ENCODE measurements around the gene IQUB. TPM values are rescaled to one million over a fixed set of nuclear protein-coding genes. Genes with fewer than 3 reads are reported as not detected.
"Not testable (repeated sequence)": the region's sequence is repeated elsewhere in the genome, so short reads cannot be mapped to it uniquely, and the experiment has no call there.

Gene IQUB
- total RNA-seq, 1 donor from 2014 or later, result 0.52 TPM

DNA sequence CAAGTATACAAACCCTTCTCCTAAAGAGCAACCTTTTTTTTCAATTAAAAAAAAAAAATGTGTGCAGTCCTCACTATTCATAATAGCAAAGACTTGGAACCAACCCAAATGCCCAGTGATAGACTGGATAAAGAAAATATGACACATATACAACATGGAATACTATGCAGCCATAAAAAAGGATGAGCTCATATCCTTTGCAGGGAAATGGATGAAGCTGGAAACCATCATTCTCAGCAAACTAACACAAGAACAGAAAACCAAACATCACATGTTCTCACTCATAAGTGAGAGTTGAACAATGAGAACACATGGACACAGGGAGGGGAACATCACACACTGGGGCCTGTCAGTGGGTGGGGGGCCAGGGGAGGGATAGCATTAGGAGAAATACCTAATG lies 17.7 kb upstream of the IQUB start:
- H3K27ac ChIP-seq (ENCODE audit: low read depth, low read length); H3K9me3 ChIP-seq (ENCODE audit: control insufficient read depth in 3 of 3, low read length in 3 of 3); H3K4me3 ChIP-seq (ENCODE audit: low read length in 3 of 3); H3K27me3 ChIP-seq (ENCODE audit: control insufficient read depth in 3 of 3, insufficient read depth in 3 of 3, low read length in 3 of 3); H3K9ac ChIP-seq (ENCODE audit: low read depth in 1 of 3, low read length in 3 of 3): not testable (repeated sequence)
- H3K36me3 ChIP-seq (ENCODE audit: control insufficient read depth in 3 of 3, insufficient read depth in 3 of 3, low read length in 3 of 3), result peaks cover 3 to 26% (median 24%) of the 10 kb centered on the region in 3 donors
- H3K4me1 ChIP-seq (ENCODE audit: control insufficient read depth in 3 of 3, insufficient read depth in 3 of 3, low read length in 3 of 3), result peaks cover 4 to 28% (median 18%) of the 10 kb centered on the region in 3 donors

DNA sequence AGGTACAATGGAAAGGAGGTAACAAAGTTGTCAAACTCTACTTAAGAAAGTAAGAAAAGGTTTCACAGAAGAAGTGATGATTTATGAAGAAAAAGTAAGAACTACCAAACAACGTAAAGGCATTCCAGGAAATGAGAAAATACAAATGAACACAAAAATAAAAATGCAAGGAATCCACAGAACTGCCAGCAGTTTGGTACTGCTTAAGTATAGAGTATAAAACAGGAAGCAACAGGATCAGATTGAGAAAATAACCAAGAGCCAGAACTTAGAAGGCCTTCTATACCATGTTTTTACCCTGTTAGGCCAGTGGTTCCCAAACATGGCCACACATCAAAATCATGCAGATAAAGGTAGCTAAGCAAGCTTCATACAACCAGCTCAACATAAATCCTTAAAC lies 14.0 kb upstream of the IQUB start:
- no peak overlapping the region for H3K9ac ChIP-seq (ENCODE audit: low read depth in 1 of 3, low read length in 3 of 3)
- H3K4me1 ChIP-seq (ENCODE audit: control insufficient read depth in 3 of 3, insufficient read depth in 3 of 3, low read length in 3 of 3), result peaks cover 0 to 4% (median 2%) of the 10 kb centered on the region in 3 donors
- H3K36me3 ChIP-seq (ENCODE audit: control insufficient read depth in 3 of 3, insufficient read depth in 3 of 3, low read length in 3 of 3), result peaks cover 3 to 21% (median 18%) of the 10 kb centered on the region in 3 donors
- no peaks in the 10 kb centered on the region for H3K9me3 ChIP-seq (ENCODE audit: control insufficient read depth in 3 of 3, low read length in 3 of 3)
- H3K4me3 ChIP-seq (ENCODE audit: low read length in 3 of 3), result no peak overlapping the region
- H3K27me3 ChIP-seq (ENCODE audit: control insufficient read depth in 3 of 3, insufficient read depth in 3 of 3, low read length in 3 of 3), result no peaks in the 10 kb centered on the region
- no peak overlapping the region for H3K27ac ChIP-seq (ENCODE audit: low read depth, low read length)

DNA sequence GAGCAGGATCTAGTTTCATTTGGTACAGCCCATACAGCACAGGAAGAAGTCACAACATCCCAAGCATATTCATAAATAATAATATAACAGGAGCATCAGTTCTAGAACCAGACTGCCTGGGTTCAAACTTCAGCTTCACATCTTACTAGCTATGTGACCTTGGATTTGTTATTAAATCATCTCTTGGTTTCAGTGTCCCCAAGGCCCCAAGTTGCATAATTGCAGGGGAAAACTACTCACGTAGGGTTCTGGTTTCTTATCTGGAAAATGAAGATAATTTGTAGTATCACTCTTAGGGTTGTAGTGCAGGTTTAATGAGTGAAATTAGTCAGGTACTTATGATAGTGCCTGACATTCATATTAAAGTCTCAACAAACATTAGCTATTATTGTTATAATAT lies 5.5 kb upstream of the IQUB start:
- no peaks in the 10 kb centered on the region for H3K9me3 ChIP-seq (ENCODE audit: control insufficient read depth in 3 of 3, low read length in 3 of 3)
- peaks cover 0 to 2% (median 0%) of the 10 kb centered on the region in 3 donors for H3K4me1 ChIP-seq (ENCODE audit: control insufficient read depth in 3 of 3, insufficient read depth in 3 of 3, low read length in 3 of 3)
- H3K36me3 ChIP-seq (ENCODE audit: control insufficient read depth in 3 of 3, insufficient read depth in 3 of 3, low read length in 3 of 3), result peaks cover 0 to 3% (median 2%) of the 10 kb centered on the region in 3 donors
- no peak overlapping the region for H3K27ac ChIP-seq (ENCODE audit: low read depth, low read length)
- H3K9ac ChIP-seq (ENCODE audit: low read depth in 1 of 3, low read length in 3 of 3), result no peak overlapping the region
- no peaks in the 10 kb centered on the region for H3K27me3 ChIP-seq (ENCODE audit: control insufficient read depth in 3 of 3, insufficient read depth in 3 of 3, low read length in 3 of 3)
- H3K4me3 ChIP-seq (ENCODE audit: low read length in 3 of 3), result no peak overlapping the region

DNA sequence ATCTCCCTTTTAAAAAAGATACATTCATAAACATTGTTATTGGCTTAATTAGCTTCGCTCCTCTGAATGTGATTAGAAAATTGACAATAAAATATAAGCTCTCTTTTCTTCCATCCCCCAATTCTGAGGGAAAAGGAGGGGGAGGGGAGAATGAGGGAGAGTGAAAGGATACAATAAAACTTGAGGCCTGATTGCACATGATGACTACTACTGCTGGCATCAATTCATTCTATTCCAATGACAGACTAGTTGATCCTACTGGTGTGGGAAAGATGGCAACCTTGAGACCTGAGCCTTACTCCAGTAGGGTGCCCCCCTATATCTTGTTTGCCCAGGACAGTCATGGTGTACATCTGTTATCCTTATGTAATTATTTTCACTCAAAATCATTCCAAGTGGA lies 4.5 kb upstream of the IQUB start:
- no peak overlapping the region for H3K27ac ChIP-seq (ENCODE audit: low read depth, low read length)
- H3K4me3 ChIP-seq (ENCODE audit: low read length in 3 of 3), result no peak overlapping the region
- no peaks in the 10 kb centered on the region for H3K9me3 ChIP-seq (ENCODE audit: control insufficient read depth in 3 of 3, low read length in 3 of 3)
- H3K36me3 ChIP-seq (ENCODE audit: control insufficient read depth in 3 of 3, insufficient read depth in 3 of 3, low read length in 3 of 3), result peaks cover 0 to 3% (median 2%) of the 10 kb centered on the region in 3 donors
- peaks cover 4 to 6% (median 5%) of the 10 kb centered on the region in 3 donors for H3K4me1 ChIP-seq (ENCODE audit: control insufficient read depth in 3 of 3, insufficient read depth in 3 of 3, low read length in 3 of 3)
- no peaks in the 10 kb centered on the region for H3K27me3 ChIP-seq (ENCODE audit: control insufficient read depth in 3 of 3, insufficient read depth in 3 of 3, low read length in 3 of 3)
- no peak overlapping the region for H3K9ac ChIP-seq (ENCODE audit: low read depth in 1 of 3, low read length in 3 of 3)

DNA sequence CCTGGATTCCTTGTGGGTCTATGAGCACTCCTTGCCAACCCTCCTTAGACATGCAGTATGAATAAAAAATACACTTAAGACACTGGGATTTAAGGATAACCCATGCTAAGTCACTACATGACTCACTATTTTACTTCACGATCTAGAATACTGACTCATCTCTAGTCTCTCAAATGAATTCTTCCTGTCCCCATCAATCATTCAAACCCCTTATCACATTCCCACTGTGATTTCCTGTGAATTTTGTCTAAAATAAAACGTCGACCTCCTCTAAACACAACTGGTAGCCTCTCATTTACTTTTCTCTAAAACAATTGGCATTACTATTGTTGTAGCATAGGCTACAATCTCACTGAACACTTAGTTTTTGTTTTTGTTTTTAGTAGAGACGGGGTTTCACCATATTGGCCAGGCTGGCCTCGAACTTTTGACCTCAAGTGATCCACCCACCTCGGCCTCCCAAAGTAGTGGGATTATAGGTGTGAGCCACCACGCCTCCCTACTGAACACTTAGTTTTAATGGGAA lies 3.9 kb upstream of the IQUB start:
- Histone ChIP-seq H3K4me1 (ENCODE audit: control insufficient read depth in 3 of 3, insufficient read depth in 3 of 3, low read length in 3 of 3) (peaks cover 7 to 9% (median 7%) of the 10 kb centered on the region in 3 donors), H3K4me3 (ENCODE audit: low read length in 3 of 3) (no peak overlapping the region), H3K27ac (ENCODE audit: low read depth, low read length) (no peak overlapping the region), H3K9ac (ENCODE audit: low read depth in 1 of 3, low read length in 3 of 3) (no peak overlapping the region), H3K36me3 (ENCODE audit: control insufficient read depth in 3 of 3, insufficient read depth in 3 of 3, low read length in 3 of 3) (peaks cover 0 to 2% (median 2%) of the 10 kb centered on the region in 3 donors), H3K9me3 (ENCODE audit: control insufficient read depth in 3 of 3, low read length in 3 of 3) (no peaks in the 10 kb centered on the region), H3K27me3 (ENCODE audit: control insufficient read depth in 3 of 3, insufficient read depth in 3 of 3, low read length in 3 of 3) (no peaks in the 10 kb centered on the region)

DNA sequence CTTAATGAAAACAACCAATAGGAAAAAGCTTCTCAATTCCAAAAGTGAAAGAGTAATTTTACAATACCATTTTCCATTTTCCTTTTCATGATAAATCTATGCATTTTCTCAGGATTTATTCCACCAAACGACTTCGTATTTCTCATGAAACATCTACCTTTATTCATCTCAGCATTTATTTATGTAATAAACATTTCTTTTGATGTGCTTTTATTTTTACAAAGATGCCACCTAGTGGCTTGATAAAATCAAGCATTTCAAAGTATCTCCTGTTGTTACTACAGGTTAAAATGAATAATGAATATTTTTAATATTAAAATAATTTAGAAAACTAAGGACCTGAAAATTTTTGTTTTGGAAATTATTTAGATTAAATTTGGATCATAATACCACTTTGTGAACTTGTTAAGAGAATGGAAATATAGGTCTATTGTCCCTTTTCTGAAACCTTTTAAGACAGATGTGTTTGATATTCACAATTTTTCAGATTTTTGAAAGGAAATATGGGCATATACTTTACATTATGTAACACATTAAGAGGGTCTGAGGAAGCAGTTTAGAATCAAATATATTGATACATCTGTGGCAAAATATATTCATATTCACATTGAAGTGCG lies 2.7 kb upstream of the IQUB start:
- H3K27me3 ChIP-seq (ENCODE audit: control insufficient read depth in 3 of 3, insufficient read depth in 3 of 3, low read length in 3 of 3), result no peaks in the 10 kb centered on the region
- H3K4me3 ChIP-seq (ENCODE audit: low read length in 3 of 3), result no peak overlapping the region
- H3K4me1 ChIP-seq (ENCODE audit: control insufficient read depth in 3 of 3, insufficient read depth in 3 of 3, low read length in 3 of 3), result peaks cover 5 to 10% (median 9%) of the 10 kb centered on the region in 3 donors
- H3K9ac ChIP-seq (ENCODE audit: low read depth in 1 of 3, low read length in 3 of 3), result no peak overlapping the region
- H3K27ac ChIP-seq (ENCODE audit: low read depth, low read length), result no peak overlapping the region
- H3K9me3 ChIP-seq (ENCODE audit: control insufficient read depth in 3 of 3, low read length in 3 of 3), result no peaks in the 10 kb centered on the region
- peaks cover 0 to 2% (median 0%) of the 10 kb centered on the region in 3 donors for H3K36me3 ChIP-seq (ENCODE audit: control insufficient read depth in 3 of 3, insufficient read depth in 3 of 3, low read length in 3 of 3)

DNA sequence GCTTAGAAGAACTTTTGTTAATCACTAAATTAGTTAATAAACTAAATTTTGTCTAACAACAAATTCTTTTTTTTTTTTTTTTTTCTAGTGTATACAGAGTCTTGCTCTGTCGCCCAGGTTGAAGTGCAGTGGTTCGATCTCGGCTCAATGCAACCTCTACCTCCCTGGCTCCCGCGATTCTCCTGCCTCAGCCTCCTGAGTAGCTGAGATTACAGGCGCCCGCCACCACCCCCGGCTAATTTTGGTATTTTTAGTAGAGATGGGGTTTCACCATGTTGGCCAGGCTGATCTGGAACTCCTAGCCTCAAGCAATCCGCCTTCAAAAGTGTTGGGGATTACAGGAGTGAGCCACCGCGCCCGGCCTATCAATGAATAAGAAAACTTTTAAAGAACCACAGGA lies 1.1 kb upstream of the IQUB start:
- H3K36me3 ChIP-seq (ENCODE audit: control insufficient read depth in 3 of 3, insufficient read depth in 3 of 3, low read length in 3 of 3), result no peaks in the 10 kb centered on the region
- H3K9me3 ChIP-seq (ENCODE audit: control insufficient read depth in 3 of 3, low read length in 3 of 3), result no peaks in the 10 kb centered on the region
- no peak overlapping the region for H3K9ac ChIP-seq (ENCODE audit: low read depth in 1 of 3, low read length in 3 of 3)
- peaks cover 5 to 10% (median 9%) of the 10 kb centered on the region in 3 donors for H3K4me1 ChIP-seq (ENCODE audit: control insufficient read depth in 3 of 3, insufficient read depth in 3 of 3, low read length in 3 of 3)
- no peaks in the 10 kb centered on the region for H3K27me3 ChIP-seq (ENCODE audit: control insufficient read depth in 3 of 3, insufficient read depth in 3 of 3, low read length in 3 of 3)
- H3K4me3 ChIP-seq (ENCODE audit: low read length in 3 of 3), result peak overlapping the region; percentile 69 to 77 (median 74)
- H3K27ac ChIP-seq (ENCODE audit: low read depth, low read length), result peak overlapping the region; percentile 88

DNA sequence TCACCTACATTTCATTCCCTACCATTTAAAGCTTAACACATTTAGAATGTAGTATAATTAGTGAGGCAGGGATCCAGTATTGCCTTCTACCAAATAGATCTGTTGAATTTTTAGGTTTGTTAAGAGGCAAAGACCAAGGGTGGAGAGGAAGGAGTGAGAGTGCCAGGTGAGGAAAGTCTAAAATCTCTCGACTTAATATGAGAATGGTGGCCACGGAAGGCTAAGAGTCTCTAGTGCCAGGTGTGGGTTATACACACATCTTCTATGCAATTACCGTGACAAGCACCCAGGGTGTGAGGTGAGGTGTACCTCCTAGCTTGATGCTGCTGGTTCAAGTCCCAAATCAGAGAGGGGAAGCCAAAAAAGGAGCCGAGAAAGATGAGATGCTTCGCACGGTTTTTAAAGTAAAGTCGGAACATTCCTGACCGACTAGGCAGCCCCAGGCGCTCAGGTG lies 439 bp downstream of the IQUB start:
- peak overlapping the region; percentile 28 for H3K27ac ChIP-seq (ENCODE audit: low read depth, low read length)
- peak overlapping the region; percentile 76 to 87 (median 78) for H3K4me3 ChIP-seq (ENCODE audit: low read length in 3 of 3)
- H3K9ac ChIP-seq (ENCODE audit: low read depth in 1 of 3, low read length in 3 of 3), result peak overlapping the region; percentile 69 to 71 (median 70)
- H3K4me1 ChIP-seq (ENCODE audit: control insufficient read depth in 3 of 3, insufficient read depth in 3 of 3, low read length in 3 of 3), result peaks cover 5 to 10% (median 9%) of the 10 kb centered on the region in 3 donors
- H3K9me3 ChIP-seq (ENCODE audit: control insufficient read depth in 3 of 3, low read length in 3 of 3), result no peaks in the 10 kb centered on the region
- H3K27me3 ChIP-seq (ENCODE audit: control insufficient read depth in 3 of 3, insufficient read depth in 3 of 3, low read length in 3 of 3), result no peaks in the 10 kb centered on the region
- H3K36me3 ChIP-seq (ENCODE audit: control insufficient read depth in 3 of 3, insufficient read depth in 3 of 3, low read length in 3 of 3), result no peaks in the 10 kb centered on the region

DNA sequence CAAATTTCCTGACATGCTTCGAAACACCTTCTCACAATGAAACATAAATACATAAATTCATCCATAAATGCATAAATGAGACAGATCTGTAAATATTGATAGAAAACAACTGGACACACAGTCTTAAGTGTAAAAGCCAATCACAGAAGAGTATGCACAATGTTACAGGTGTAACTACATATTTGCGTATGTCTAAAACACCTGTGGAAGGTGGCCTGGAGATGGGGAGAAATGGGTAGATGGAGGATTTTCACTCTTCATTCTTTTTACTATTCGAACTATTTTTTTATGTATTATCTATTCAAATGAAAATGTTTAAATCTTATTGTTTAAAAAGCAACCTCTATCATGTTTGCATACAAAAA lies 860 bp downstream of the IQUB start:
- H3K27ac ChIP-seq (ENCODE audit: low read depth, low read length), result no peak overlapping the region
- no peak overlapping the region for H3K4me3 ChIP-seq (ENCODE audit: low read length in 3 of 3)
- H3K9me3 ChIP-seq (ENCODE audit: control insufficient read depth in 3 of 3, low read length in 3 of 3), result no peaks in the 10 kb centered on the region
- H3K4me1 ChIP-seq (ENCODE audit: control insufficient read depth in 3 of 3, insufficient read depth in 3 of 3, low read length in 3 of 3), result peaks cover 5 to 10% (median 9%) of the 10 kb centered on the region in 3 donors
- H3K9ac ChIP-seq (ENCODE audit: low read depth in 1 of 3, low read length in 3 of 3), result no peak overlapping the region
- no peaks in the 10 kb centered on the region for H3K27me3 ChIP-seq (ENCODE audit: control insufficient read depth in 3 of 3, insufficient read depth in 3 of 3, low read length in 3 of 3)
- H3K36me3 ChIP-seq (ENCODE audit: control insufficient read depth in 3 of 3, insufficient read depth in 3 of 3, low read length in 3 of 3), result no peaks in the 10 kb centered on the region

DNA sequence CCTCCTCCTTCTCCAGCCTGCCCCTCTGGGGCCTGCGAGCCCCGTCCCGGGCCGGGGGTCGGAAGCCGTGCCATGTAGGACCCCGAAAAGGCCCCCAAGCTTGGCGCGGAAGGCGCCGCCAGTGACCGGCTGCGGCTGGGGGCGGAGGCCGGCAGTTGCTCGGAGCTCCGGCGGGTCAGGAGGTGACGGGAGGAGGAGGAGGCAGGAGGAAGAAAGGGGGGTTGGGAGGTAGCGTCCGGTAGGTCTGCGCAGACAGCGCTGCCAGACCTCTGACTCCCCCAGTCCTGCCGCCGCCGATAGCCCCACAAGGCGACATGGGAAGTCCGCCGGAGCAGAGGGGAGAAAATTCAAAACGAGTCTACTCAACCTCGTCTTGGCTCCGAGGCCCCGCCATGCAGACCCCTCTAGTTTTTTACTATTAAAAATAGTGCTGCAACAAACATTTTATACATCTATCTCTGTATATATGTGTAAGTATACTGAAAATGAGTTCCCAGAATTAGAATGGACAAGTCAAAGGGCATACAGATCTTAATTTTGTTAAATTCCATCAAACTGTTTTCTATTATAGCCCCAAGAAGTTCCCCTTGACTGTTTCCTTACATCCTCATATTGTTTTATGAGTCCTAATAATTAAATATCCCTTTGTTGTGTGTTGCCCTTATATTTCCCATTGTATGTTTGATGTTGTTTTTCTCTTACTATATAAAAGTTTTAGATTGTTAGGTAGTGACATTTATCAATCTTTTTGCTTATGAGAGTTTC lies 1.4 kb downstream of the IQUB start:
- not testable (repeated sequence) for H3K9ac ChIP-seq (ENCODE audit: low read depth in 1 of 3, low read length in 3 of 3); H3K9me3 ChIP-seq (ENCODE audit: control insufficient read depth in 3 of 3, low read length in 3 of 3); H3K4me1 ChIP-seq (ENCODE audit: control insufficient read depth in 3 of 3, insufficient read depth in 3 of 3, low read length in 3 of 3); H3K4me3 ChIP-seq (ENCODE audit: low read length in 3 of 3); H3K36me3 ChIP-seq (ENCODE audit: control insufficient read depth in 3 of 3, insufficient read depth in 3 of 3, low read length in 3 of 3); H3K27me3 ChIP-seq (ENCODE audit: control insufficient read depth in 3 of 3, insufficient read depth in 3 of 3, low read length in 3 of 3); H3K27ac ChIP-seq (ENCODE audit: low read depth, low read length)
